HG02678 (cell line): ENCODE data around the gene RAVER1.

Source experiments
- ATAC-seq: cut with Tn5 transposase; IDR thresholded peaks from one replicate; pipeline ENCODE4 v1.9.1; 2021; ENCODE audit warnings: mild to moderate bottlenecking, moderate library complexity; ENCODE audit not compliant: unreplicated experiment

Gene RAVER1

GRCh38 chr19:10270616-10271394 is 62.5 kb downstream of the RAVER1 start, which contains the start of gene ICAM1:
ICAM1 (plus strand) TSS chr19:10271120; CDS start chr19:10271160, 40 bp downstream.
- ATAC-seq: peak; percentile 45

DNA sequence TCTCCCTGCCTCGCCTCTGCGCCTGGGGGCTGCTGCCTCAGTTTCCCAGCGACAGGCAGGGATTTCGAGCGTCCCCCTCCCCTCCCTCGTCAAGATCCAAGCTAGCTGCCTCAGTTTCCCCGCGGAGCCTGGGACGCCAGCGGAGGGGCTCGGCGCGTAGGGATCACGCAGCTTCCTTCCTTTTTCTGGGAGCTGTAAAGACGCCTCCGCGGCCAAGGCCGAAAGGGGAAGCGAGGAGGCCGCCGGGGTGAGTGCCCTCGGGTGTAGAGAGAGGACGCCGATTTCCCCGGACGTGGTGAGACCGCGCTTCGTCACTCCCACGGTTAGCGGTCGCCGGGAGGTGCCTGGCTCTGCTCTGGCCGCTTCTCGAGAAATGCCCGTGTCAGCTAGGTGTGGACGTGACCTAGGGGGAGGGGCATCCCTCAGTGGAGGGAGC is 63.1 kb downstream of the RAVER1 start:
- peak; percentile 35 for ATAC-seq

DNA sequence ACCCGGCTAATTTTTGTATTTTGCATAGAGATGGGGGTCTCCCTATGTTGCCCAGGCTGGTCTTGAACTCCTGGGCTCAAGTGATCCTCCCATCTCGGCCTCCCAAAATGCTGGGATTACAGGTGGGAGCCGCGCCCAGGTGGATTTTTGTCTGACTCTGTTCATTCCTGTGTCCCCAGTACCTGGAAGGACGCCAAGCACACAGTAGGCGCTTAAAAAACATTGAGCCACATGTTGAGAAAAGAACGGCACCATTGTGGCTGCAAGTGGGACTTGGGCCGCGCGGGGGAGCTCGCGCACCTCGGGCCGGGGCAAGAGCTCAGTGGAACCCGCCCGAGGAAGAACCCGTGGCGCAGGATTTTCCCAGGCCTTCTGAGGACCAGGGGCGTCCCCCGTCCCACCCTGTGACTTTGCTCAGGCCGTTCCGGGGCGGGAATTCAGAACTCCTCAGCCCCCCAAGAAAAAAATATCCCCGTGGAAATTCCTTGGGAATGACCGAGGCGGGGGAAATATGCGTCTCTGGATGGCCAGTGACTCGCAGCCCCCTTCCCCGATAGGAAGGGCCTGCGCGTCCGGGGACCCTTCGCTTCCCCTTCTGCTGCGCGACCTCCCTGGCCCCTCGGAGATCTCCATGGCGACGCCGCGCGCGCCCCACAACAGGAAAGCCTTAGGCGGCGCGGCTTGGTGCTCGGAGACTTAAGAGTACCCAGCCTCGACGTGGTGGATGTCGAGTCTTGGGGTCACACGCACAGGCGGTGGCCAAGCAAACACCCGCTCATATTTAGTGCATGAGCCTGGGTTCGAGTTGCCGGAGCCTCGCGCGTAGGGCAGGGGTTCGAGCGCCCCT is 63.8 kb downstream of the RAVER1 start:
- peak; percentile 41 for ATAC-seq

DNA sequence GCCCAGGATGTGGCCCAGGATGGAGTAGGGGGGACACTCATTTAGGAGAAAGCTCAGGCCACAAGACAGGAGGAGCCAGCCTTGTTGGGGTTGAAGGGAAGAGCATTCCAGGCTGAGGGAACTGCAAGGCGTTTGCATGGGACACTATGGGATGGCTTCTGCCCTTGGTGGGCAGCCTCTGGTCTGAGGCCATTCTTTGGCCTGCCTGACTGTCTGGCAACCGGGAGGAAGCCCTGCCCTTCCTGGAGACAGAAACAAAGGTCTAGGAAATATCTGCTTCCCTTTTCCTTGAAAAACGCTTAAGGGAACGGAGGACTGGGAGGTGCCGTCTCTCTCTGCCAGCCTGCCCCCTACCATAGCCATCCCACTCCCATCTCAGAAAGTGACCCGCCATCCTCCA is 65.3 kb downstream of the RAVER1 start:
- ATAC-seq: no peak

DNA sequence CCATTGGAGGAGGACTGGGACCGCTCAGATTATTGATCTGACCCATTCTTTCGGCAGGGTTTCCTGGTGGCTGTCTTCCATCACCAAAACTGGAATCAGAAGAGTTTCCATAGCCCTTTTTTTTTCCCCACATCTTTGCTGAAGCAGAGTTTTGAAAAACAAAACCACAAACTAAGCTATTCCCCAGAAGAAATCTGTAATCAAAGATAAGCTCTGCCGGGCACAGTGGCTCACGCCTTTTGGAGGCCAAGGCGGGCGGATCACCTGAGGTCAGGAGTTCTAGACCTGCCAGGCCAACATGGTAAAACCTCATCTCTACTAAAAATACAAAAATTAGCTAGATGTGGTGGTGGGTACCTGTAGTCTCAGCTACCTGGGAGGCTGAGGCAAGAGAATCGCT is 66.6 kb downstream of the RAVER1 start:
- no peak for ATAC-seq
